Uterus (tissue), 2 donors: ENCODE data around the gene ZSWIM3.

Experiments
- CTCF ChIP-seq, 4 experiments: fragments of 200-600 bp in 2 of 4; fragments of 450-650 bp in 2 of 4; sonication (generic) in 2 of 4; IDR thresholded peaks; one replicate each; pipeline ENCODE4 v1.5.1; 2016 to 2019; ENCODE audit warnings: antibody characterized with exemption in 4 of 4, mild to moderate bottlenecking in 2 of 4, moderate library complexity in 1 of 4
- POLR2A ChIP-seq, 2 donors: fragments of 450-650 bp; IDR thresholded peaks; one replicate each; pipeline ENCODE4 v1.6.1; 2016; ENCODE audit warnings: antibody characterized with exemption in 2 of 2, mild to moderate bottlenecking in 1 of 2, moderate library complexity in 1 of 2

- no peak for TF ChIP-seq POLR2A (IDR thresholded peaks at IDR 0.05)
- no peak for TF ChIP-seq CTCF (IDR thresholded peaks at IDR 0.05)
Measured at GRCh38 chr20:45832619-45833018, 24.8 kb upstream of the ZSWIM3 start.
